ENCODE measurements around the gene HEYL. TPM values are rescaled to one million over a fixed set of nuclear protein-coding genes. Genes with fewer than 3 reads are reported as not detected.

The HEYL gene
- total RNA-seq, 1 experiment from 2014 or later = 0.77 TPM

DNA sequence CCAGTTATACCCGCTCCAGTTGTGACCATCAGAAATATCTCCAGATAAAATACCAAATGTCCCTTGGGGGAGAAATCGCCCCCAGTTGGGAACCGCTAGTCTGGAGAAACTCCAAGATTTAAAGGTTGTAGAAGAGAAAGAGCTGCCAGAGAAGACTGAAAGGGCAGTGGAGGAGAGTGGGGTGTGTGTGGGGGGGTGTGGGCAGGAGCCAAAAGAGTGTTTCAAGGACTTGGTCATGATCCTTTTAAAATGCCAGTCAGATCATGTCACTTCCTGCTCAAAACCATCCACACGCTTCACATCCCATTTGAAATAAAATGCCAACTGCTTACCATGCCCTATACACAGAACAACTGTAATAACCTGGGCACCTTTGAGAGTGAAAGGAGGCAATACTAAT lies 3.4 kb upstream of the HEYL start:
- DNase-seq (ENCODE audit: extremely low read depth, low read depth) = no peak

DNA sequence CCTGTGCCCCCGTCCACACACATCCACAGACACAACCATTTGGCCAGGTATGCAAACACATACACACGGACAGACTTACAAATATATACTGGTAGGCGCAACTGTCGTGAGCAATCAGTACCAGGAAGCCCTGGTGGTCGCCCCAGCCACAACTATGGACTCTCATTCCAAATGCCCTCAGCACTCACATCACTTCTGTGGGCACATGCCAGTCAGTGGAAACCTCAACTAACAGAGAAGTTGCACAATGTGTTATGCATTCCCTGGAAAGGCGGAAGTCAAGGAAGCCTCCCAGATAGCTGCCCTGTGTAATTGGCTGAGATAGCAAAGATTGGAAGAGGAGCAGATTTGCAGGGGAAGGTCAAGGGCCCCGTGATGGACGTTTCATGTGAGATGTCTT lies 1.4 kb upstream of the HEYL start:
- no peak for DNase-seq (ENCODE audit: extremely low read depth, low read depth)

DNA sequence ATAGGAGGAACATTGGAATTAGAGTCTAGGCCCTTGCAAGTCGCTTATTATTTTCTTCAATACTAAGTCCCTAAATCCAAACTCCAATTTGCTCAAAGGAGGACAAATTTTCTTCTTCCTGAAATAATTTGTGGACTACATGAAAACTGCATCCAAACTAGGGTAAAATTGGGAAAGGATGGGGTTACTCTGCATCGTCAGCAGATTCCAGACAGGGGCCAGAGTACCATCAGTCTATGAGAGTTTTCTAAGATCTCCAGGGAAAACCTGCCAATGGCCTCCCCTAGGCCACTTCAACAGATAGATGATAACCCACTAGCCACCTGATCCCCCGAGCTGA lies 508 bp downstream of the HEYL start:
- no peak for DNase-seq (ENCODE audit: extremely low read depth, low read depth)

DNA sequence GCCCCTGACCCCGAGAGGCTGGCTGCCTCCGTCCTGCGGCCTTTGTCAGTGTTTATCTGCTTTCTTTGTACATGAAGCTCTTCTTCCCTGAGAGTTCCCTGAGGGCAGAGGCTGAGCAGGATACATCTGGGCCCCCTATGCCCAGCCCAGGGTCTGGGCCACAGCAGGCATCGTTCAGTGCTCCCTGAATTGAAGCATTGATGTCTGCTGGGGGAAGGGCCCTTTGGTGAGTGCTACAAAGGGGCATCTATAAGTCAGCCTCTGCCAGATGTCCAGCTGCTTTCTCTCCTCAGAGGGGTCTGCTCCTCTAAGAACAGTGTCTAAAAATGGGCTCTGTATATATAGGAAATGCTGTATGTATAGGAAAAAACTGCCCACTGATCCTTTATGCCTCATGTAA lies 2.1 kb downstream of the HEYL start:
- no peak for DNase-seq (ENCODE audit: extremely low read depth, low read depth)

DNA sequence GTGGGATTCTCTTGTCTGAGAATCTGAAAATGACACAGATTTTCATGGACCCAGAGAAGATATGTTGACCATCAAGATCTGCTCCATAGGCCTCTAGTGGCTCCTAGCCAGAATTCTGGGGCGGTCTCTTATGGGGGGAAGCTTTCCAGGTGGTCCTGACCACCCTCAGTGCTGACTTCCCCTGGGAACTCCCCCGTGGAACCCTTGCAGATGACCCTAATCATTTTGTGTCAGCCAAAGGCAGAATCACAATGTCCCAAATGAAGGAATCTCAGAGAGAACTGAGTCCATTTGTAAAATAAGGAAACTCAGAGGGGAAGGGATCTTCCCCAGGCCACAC lies 3.6 kb downstream of the HEYL start:
- no peak for DNase-seq (ENCODE audit: extremely low read depth, low read depth)

DNA sequence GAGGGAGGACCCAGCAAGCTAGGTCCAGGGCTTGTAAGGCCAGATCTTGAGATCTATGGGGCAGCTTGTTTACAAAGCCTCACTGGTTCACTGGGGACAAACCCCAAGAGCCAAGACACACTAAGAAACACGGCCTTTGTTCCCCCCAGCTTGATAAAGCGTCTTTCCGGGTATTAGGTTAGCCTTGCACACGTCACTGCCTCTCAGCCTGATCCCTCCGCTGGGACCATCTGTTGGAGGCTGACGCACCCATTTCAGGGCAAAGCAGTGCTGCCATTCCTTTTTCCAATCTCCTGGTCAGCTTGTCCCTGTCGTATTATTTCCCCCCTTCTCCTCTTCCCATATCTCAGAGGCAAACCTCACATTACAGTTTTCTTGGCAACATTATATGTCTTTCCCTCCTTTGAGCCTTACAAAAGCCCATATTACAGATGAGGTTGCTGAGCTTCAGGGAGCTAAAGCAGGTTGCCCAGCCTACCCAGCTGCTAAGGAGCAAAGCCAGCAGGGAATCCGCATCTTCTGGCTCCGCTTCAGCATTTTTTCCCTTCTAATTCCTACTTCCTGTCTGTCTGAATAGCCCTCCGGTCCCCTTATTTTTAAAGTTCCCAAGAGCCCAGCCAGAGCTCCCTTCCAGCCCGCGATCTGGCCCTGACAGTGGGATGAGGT lies 4.1 kb downstream of the HEYL start:
- no peak for DNase-seq (ENCODE audit: extremely low read depth, low read depth)

DNA sequence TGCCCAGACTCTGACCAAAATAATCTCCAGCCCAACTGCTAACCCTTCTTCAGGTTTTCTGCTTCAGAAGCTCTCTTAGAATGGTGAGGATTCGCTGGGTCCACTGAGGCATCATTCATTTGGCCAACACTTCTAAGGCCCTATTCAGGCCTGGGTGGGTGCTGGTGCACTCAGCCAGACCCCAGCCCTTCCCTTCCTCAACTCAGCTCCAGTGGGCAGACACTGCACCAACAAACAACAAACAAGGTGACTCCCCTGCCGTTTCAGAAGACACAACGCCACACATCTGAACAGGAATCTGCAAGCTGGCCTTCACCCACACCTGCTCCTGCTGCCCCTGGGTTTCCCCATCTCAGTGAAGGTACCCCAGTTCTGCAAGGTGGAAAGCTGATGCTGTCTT lies 6.0 kb downstream of the HEYL start:
- no peak for DNase-seq (ENCODE audit: extremely low read depth, low read depth)

DNA sequence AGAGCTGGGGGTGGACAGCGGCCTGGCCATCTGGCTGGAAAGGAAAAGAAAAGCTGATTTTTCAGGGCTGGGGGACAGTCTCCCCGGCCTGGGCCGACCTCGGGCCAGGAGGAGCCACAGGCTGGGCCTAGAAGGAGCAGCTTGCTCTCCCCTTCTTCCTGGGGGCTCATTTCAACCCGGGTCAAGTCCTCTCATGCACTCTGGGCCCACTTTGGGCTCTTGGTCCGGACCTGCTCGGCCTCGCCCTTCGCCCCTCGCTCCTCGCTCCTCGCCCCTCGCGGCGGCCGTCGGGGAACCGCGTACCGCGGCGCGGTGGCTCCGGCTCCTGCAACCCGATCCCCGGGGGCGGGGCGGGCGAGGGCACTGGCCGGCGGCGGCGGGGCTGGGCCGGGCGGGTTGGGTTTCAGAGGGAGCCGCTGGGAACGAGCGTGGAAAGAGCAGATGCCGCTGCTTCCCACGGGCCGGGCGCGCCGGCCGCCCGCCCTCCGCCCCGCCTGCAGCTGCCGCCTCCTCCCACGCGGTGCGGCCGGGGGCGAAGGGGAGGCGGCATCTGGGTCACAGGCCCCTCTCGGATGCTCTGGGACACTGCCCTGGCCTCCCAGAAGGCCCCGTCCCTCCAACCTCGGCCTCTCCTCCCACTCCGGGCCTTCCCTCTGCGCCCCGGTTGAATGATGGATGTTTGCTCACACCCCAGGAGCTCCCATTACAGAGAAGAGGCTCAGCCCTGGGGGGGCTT lies 6.6 kb downstream of the HEYL start:
- DNase-seq (ENCODE audit: extremely low read depth, low read depth) = no peak

DNA sequence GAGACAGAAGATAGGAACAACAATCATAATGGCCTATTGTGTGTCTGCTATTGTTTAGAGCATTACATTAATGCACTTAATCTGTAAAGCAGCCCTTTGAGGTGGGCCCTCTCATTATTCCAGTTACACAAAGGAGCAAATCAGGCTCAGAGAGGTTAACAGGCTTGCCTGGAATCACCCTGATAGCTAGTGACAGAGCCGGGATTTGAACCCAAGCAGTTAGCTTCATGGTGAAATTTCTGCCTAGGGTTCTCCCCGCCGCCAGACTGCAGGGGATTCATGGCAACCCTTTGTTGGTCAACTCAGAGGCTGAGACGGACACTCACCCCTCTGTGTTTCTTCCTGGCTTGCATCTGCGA lies 7.1 kb downstream of the HEYL start:
- no peak for DNase-seq (ENCODE audit: extremely low read depth, low read depth)

DNA sequence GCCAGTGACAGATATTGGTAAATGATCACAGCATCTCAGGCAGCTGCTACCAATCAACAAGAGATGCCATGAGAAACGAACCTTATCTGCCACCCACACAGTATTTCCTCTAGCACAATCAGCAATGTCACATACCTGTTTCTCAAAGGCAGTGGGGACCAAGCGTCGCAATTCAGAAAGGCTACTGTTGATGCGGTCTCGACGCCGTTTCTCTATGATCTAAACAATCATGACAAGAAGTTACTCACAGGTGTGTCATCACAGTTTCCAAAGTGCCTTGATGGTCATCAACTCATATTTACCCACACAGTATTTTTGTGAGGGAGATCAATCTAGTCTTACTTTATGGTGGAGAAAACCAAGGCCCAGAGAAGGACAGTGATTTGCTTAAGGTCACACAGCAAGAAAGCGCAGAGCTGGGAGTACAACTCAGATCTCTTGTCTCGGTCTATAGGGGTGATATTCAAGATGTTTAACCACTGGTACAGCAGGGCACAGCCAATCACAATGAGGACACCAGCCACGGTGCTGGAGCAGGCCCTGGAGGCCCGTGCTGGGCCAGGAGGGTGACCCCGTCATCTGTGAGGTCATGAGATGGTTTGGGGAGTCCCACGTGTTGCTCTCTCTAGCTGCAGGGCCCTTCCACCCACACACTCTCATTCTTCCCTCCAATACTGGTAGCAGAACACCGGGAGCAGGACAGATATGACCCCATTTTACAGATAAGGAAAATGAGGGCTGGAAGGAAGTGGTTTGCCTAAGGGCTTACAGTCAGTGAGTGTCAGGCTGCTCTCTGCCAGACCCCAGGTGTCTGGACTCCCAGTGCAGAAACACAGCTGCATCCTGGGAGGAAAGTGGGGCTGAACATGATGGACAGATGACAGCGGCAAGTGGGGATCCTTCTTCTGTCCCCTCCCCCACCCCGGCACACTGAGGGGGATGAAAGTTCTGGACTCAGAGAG lies 7.8 kb downstream of the HEYL start:
- no peak for DNase-seq (ENCODE audit: extremely low read depth, low read depth)

DNA sequence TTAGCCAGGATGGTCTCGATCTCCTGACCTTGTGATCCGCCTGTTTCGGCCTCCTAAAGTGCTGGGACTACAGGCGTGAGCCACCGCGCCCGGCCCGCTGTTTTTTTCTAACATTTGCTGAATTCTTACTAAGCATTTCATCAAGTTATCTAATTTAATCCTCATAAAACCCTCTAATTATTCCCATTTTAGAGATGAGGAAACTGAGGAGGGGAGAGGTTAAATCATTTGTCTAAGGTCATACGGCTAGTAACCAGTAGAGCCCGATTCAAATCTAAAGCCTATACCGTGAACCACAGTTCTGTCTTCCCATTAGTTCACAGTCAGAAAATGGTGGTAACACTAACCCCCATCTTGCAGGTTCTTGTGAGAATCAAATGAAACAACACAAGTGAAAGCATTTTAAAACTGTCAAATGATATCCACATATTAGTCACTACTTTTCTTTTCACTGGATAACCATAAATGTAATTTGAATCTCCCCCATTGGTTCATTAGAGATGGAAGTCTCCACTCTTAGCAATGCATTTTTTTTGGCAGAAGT lies 10.6 kb downstream of the HEYL start:
- no peak for DNase-seq (ENCODE audit: extremely low read depth, low read depth)

DNA sequence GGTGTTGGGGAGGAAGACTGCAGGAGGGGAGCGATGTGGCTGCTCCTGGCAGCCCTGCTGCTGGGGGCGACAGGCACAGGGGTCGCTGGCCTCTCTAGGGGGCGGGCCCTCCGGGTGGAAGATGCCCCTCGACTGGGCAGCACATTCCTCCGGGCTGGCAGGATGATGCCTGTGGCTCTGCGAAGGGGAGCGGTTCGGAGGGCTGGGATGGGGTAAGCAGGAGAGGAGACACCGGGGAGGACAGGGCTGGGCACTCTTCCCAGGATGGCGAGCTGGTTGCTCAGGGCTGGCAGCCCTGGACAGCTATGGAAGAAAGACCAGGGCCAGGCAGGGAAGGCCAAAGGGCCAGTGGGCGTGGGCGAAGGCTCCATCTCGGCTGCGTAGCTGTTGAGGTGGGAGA lies 12.8 kb downstream of the HEYL start:
- no peak for DNase-seq (ENCODE audit: extremely low read depth, low read depth)

DNA sequence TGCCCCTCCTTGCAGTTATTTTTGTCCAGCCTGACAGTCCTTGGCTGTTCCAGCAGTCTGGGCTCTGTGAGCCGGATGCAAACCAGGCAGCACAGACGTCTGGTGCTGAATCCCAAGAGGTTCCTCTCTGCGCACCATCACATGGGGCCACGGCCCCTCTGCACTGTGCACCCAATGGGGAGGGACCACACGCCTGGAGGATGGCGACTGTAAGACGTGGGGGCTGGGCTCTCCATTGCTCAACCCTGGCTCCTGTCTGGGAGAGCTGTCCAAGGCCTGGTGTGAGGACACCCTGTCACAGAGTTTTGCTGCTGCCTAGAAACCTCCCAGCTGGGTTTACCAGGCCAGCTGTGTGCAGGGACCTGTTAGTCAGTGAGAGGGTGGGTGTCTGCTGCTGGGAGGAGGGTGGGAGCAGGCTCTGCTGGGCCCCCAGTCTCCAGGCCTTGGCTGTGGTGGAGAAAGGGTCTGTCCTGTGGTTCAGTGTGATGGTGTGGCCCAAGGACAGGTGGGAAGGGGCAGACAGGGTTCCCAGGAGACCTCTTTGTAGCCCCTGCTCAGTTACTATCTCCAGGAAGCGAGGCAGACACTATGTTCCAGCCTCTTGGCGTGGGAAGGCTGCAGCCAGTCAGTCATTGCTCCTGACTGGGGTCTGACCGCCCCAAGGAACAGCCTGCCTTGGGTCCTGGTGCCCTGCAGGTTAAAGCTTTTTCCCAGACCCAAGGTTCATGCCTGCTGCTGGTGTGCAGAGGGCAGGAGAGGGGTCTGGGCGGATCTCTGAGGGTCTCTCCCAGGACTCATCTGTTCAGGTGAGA lies 13.8 kb downstream of the HEYL start:
- DNase-seq (ENCODE audit: extremely low read depth, low read depth) = no peak

DNA sequence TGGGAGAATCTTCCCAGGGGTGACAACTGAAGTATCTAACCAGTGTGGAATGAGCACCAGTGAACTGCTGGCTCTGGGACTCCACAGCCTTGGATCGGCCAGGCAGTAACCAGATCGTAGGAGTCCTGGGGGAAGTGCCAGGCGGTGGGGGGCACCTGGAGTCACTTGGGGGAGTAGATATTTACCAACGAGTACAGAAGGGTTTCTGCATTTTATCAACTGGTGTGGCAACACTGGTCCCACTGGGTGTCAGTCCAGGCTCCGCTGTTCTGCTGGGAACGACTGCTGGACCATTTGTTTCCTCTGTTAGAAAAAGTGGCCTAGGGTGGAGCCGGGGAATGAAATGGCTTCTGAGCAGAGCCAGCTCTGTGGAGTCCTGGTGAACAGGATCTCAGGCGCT lies 14.4 kb downstream of the HEYL start:
- DNase-seq (ENCODE audit: extremely low read depth, low read depth) = no peak

DNA sequence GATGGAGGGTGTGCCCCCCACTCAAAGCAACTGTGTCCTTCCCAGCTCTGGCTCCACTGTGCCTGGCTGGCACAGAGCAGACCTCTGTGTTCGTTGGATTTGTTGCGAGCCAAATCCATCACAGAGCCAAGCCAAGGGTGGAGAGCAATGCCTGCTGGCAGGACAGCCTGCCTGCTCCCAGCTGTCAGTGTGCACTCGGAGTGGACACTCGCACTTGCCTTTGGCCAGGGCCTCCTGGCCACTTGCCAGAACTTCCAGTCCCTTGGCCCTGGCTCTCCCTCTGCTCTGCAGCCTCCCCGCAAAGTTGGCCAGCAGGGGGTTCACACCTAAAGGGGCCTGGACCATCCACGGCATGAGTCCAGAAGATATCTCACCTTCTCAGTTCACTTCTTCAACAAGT lies 16.4 kb downstream of the HEYL start:
- no peak for DNase-seq (ENCODE audit: extremely low read depth, low read depth)

DNA sequence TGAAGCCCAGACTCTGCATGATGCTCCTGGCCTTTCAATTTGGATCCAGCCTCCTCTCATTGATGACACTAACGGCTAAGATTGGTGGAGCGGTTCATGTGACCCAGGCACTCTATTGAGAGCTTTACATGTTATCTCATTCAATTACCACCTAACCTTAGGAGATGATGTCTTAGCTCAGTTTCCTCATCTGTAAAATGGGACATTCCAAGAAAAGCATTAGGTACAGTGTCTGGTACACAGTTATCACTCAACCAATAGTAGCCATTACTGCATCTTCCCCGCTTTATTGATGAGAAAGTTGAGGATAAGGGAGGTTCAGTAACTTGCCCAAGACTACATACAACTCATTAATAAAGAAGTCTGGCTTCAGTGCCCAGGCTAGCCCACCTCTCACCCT lies 17.0 kb downstream of the HEYL start:
- DNase-seq (ENCODE audit: extremely low read depth, low read depth) = no peak

DNA sequence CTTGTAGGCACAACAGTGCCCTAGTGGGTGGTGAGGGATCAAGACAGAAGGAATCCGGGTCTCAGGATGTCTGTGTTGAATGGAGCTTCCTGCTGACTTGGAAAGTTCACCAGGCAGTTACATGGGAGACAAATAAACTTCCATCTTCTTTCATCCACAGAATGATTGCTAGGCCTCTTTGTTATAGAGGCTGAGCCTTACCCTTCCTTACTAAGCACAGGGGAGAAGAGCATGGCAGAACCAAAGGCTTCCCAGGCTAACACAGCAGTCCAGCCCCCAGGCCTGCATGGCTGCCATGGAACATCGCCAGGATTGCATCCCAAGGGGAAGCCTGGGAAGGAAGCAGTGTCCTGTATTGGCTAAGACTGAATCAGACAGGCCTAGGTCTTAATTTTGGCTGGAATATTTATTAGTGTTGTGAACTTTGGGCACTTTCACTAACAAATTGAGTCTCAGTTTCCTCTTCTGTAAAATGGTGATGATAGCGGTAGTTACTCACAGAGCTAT lies 18.7 kb downstream of the HEYL start:
- no peak for DNase-seq (ENCODE audit: extremely low read depth, low read depth)

DNA sequence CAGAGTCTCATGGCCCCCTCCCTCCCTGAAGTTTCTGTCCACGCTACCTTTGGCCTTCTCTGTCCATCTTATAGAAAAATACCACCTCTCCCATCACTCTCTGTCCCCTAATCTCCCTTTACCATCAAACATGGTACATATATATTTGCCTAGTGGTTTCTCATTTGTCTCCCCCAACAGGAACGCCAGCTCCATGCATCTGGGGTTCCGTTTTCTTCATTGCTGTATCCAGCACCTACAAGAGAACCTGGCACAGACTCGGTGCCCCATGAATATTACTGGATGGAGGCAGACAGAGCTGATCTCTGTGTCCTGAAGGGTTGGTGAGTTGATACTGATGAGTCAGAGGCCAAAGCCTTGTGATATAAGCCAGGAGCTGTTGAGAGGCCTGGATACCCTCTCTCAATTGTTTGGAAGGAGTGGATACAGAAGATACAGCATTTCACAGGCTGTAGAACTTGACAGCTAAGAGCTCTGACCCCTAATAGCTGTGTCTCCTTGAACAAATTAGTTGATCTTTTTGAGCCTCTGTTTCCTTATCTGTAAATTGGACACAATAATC lies 21.9 kb downstream of the HEYL start:
- no peak for DNase-seq (ENCODE audit: extremely low read depth, low read depth)

DNA sequence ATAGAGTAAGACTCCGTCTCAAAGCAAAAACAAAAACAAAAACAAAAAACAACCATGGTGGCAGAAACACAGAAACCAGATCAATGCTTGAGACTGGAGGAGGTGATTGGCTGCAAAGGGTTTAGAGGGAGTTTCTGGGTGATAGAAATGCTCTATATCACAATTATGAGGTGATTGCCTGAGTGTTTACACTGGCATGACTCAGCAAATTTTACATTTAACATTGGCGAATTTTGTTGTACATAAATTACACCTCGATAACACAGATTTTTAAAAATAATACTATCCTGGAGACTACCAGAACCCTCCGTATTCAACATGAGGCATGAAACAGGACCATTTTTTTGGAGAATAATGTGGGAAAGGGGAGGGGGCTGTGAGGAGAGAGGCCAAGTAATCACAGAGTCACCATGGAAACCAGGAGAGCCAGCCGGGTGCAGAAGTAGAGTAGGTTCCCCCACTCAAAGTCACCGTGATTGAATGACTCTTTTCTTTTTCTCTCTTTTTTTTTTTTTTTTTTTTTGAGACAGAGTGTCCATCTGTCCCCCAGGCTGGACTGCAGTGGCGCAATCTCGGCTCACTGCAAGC lies 24.3 kb downstream of the HEYL start:
- no peak for DNase-seq (ENCODE audit: extremely low read depth, low read depth)

DNA sequence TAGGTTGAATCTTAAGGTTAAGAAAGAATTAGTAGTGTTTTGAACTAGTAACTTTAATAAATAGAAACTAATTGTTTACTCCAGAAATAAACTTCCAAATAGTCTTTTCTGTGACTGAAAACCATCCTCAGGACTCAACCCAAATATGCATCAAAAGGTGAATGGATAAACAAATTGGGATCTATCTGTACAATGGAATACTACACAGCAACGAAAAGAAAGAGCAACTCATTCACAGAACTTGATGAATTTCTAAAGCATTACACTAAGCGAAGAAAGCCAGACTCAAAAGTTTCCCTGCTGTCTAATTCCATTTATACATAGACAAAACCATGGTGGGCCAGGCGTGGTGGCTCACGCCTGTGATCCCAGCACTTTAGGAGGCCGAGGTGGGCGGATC lies 25.0 kb downstream of the HEYL start:
- no peak for DNase-seq (ENCODE audit: extremely low read depth, low read depth)

Measured in NCI-H460 (cell line).